Right atrium auricular region (tissue), 2 donors: ENCODE results near the gene SLC41A1. TPM values are rescaled to one million over a fixed set of nuclear protein-coding genes. Genes with fewer than 3 reads are reported as not detected.

Experiments used
- DNase-seq: peaks from one replicate; pipeline ENCODE4 v3.0.0-alpha.2; 2019; ENCODE audit warnings: low spot score
- H3K27ac ChIP-seq, 2 donors: fragments of 200-600 bp; sonication (generic); 1 replicate in 1 of 2; 2 replicates in 1 of 2; pipeline ENCODE4 v1.5.1; 2016 to 2019
- H3K27me3 ChIP-seq, 2 donors: fragments of 200-600 bp; sonication (generic); one replicate each; pipeline versions ENCODE4 v1.5.1 to v1.6.0; 2017 to 2019
- H3K36me3 ChIP-seq: fragments of 200-600 bp; sonication (generic); one replicate; pipeline ENCODE4 v1.5.1; 2016
- H3K4me1 ChIP-seq, 2 donors: fragments of 200-600 bp; sonication (generic); one replicate each; pipeline versions ENCODE4 v1.5.1 to v1.6.0; 2017 to 2019
- H3K4me3 ChIP-seq, 2 donors: fragments of 200-600 bp; sonication (generic); 1 replicate in 1 of 2; 2 replicates in 1 of 2; pipeline ENCODE4 v1.5.1; 2017 to 2019; ENCODE audit warnings: mild to moderate bottlenecking in 1 of 2, moderate library complexity in 1 of 2
- H3K9me3 ChIP-seq, 2 donors: fragments of 200-600 bp; sonication (generic); one replicate each; pipeline ENCODE4 v1.5.1; 2019
- CTCF ChIP-seq, 2 donors: fragments of 200-600 bp; sonication (generic); IDR thresholded peaks; one replicate each; pipeline ENCODE4 v1.5.1; 2019; ENCODE audit warnings: antibody characterized with exemption in 2 of 2
- total RNA-seq, 2 donors: library from RNA; depleted of rRNA; stranded (reverse); fragments of >200 nt; gene quantifications; one replicate each; pipeline ENCODE4 v1.1.0, GENCODE V29; 2016

Gene SLC41A1
- total RNA-seq, 2 donors from 2014 or later = 204 to 255 TPM

- no peak for DNase-seq
- H3K27me3 ChIP-seq = no peaks in the 10 kb centered on the region
- peaks cover 90% of the 10 kb centered on the region for H3K36me3 ChIP-seq
- H3K9me3 ChIP-seq = no peaks in the 10 kb centered on the region
- TF ChIP-seq CTCF (IDR thresholded peaks at IDR 0.05) = no peak
- H3K4me3 ChIP-seq = no peak overlapping the region
- H3K4me1 ChIP-seq = no peaks in the 10 kb centered on the region
- H3K27ac ChIP-seq = peak overlapping the region; percentile 6 to 11
Observed at GRCh38 chr1:205792961-205793673, 19.9 kb downstream of the SLC41A1 start.

DNA sequence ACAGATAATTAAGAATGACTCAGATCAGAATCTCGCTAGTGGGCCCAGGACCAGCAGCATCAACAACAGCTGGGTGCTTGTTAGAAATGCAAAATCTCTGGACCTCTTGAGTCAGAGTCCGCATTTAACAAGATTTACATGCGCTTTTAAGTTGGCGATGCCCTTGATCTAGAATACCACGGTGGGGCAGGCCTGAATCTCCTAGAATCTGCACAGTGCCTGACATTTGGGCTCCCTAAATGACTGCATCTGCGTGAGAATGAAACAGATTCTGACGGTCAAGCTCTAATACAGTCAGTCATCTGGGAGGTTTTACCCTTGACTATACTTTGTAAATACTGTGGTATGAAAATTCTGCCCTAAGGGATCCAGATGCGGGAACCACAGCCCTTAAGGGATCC, 20.5 kb downstream of the SLC41A1 start:
- no peak overlapping the region for H3K4me3 ChIP-seq
- peaks cover 84% of the 10 kb centered on the region for H3K36me3 ChIP-seq
- no peaks in the 10 kb centered on the region for H3K27me3 ChIP-seq
- TF ChIP-seq CTCF (IDR thresholded peaks at IDR 0.05) = no peak
- H3K4me1 ChIP-seq = no peaks in the 10 kb centered on the region
- peak overlapping the region; percentile 6 to 11 for H3K27ac ChIP-seq
- DNase-seq = no peak
- H3K9me3 ChIP-seq = no peaks in the 10 kb centered on the region

DNA sequence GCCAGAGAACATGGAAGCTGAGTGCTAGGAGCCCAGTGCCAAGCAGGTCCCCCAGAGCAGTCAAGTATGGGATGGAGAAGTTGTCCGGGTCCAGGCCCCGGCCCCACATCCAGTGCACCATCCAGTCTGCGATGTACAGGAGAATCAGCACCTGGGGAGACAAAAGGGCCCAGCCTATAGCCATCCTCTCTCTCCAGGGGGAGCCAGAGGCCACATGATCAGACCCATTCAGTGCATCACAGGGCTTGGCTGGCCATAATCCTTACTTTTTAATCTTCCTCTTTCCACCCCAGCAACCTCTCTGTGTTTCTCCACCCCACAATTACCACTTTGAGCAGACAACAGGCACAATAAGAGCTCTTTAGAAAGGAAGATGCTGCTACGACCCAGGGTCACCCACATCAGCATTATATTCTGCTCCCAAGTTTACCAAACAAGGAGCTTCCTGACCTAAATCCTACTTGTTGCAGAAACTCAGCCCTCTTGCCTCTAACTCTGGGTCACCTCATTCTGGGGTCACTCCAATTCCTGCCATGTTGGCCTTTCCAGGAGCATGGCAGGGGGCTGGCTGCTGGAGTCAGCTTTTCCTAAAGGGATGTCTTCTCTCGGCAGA, 21.3 kb downstream of the SLC41A1 start:
- peak; percentile 44 to 84 for TF ChIP-seq CTCF (IDR thresholded peaks at IDR 0.05)
- no peak for DNase-seq
- Histone ChIP-seq H3K36me3 (peaks cover 76% of the 10 kb centered on the region), H3K27ac (peak overlapping the region in 1 of 2 donors; percentile 19), H3K4me3 (no peak overlapping the region), H3K4me1 (no peaks in the 10 kb centered on the region), H3K9me3 (no peaks in the 10 kb centered on the region), H3K27me3 (no peaks in the 10 kb centered on the region)

GRCh38 chr1:205787287-205787916, 25.6 kb downstream of the SLC41A1 start:
- peaks cover 0 to 22% of the 10 kb centered on the region in 2 donors for H3K4me1 ChIP-seq
- H3K27ac ChIP-seq = peak overlapping the region; percentile 51 to 76
- TF ChIP-seq CTCF (IDR thresholded peaks at IDR 0.05) = peak in 1 of 2 donors; percentile 15
- DNase-seq = no peak
- H3K27me3 ChIP-seq = no peaks in the 10 kb centered on the region
- peaks cover 33% of the 10 kb centered on the region for H3K36me3 ChIP-seq
- no peak overlapping the region for H3K4me3 ChIP-seq
- H3K9me3 ChIP-seq = no peaks in the 10 kb centered on the region

GRCh38 chr1:205786601-205787000, 26.4 kb downstream of the SLC41A1 start:
- H3K4me1 ChIP-seq = peaks cover 0 to 22% of the 10 kb centered on the region in 2 donors
- H3K27me3 ChIP-seq = no peaks in the 10 kb centered on the region
- no peaks in the 10 kb centered on the region for H3K9me3 ChIP-seq
- no peak for DNase-seq
- no peak for TF ChIP-seq CTCF (IDR thresholded peaks at IDR 0.05)
- peaks cover 27% of the 10 kb centered on the region for H3K36me3 ChIP-seq
- H3K27ac ChIP-seq = peak overlapping the region; percentile 51 to 76
- no peak overlapping the region for H3K4me3 ChIP-seq
